B cell (primary cell): Measurements from ENCODE around the gene GREM1. TPM values are rescaled to one million over a fixed set of nuclear protein-coding genes. Genes with fewer than 3 reads are reported as not detected.

ENCODE experiments used
- ATAC-seq: fragments of 200-7000 bp; cut with Tn5 transposase; one replicate; pipeline ENCODE4 v1.10.0; 2021; ENCODE audit warnings: low read depth, mild to moderate bottlenecking, moderate number of reproducible peaks, moderate library complexity
- CTCF ChIA-PET: fragments of 350-600 bp; sonication (Branson Sonifier 250); formaldehyde crosslinking; loops from one replicate; lab custom pipeline; 2021; ENCODE audit warnings: antibody characterized with exemption, inconsistent platforms; lab: Charles Lee
- POLR2A ChIA-PET: fragments of 350-600 bp; sonication (Branson Sonifier 250); formaldehyde crosslinking; loops from one replicate; lab custom pipeline; 2021; ENCODE audit warnings: antibody characterized with exemption; lab: Charles Lee
- DNase-seq: peaks from one replicate; pipeline ENCODE4 v3.0.0; 2013
- H2AFZ ChIP-seq: 2 replicates; pipeline ENCODE4 v1.6.1; 2012; ENCODE audit warnings: mild to moderate bottlenecking, low read depth, low read length; ENCODE audit not compliant: insufficient read depth, poor library complexity, severe bottlenecking
- H3K27ac ChIP-seq, 2 donors: 1 replicate in 1 of 2; 2 replicates in 1 of 2; pipeline ENCODE4 v1.5.1; 2012 to 2013; ENCODE audit warnings: low read length in 2 of 2, mild to moderate bottlenecking in 2 of 2, moderate library complexity in 1 of 2
- H3K27me3 ChIP-seq, 4 experiments: fragments of 200-600 bp in 1 of 4; sonication (generic) in 1 of 4; replicated peaks in 1 of 4; 1 replicate in 2 of 4; 2 replicates in 2 of 4; pipeline versions ENCODE4 v1.6.1 to v1.7.0; 2013 to 2016; ENCODE audit warnings: low read length in 3 of 4, mild to moderate bottlenecking in 2 of 4, mixed read lengths in 1 of 4, moderate library complexity in 1 of 4; ENCODE audit not compliant: insufficient read depth in 4 of 4, control insufficient read depth in 3 of 4; ENCODE audit errors: control extremely low read depth in 1 of 4
- H3K36me3 ChIP-seq, 2 experiments: replicated peaks in 1 of 2; 1 replicate in 1 of 2; 2 replicates in 1 of 2; pipeline versions ENCODE4 v1.6.1 to v1.7.1; 2013; ENCODE audit warnings: low read length in 1 of 2; ENCODE audit not compliant: insufficient read depth in 2 of 2, control insufficient read depth in 1 of 2; ENCODE audit errors: control extremely low read depth in 1 of 2, extremely low read depth in 1 of 2
- H3K4me1 ChIP-seq, 2 donors: fragments of 200-600 bp in 1 of 2; sonication (generic) in 1 of 2; 1 replicate in 1 of 2; 2 replicates in 1 of 2; pipeline versions ENCODE4 v1.5.1 to v1.6.1; 2013 to 2017; ENCODE audit warnings: low read length in 2 of 2; ENCODE audit not compliant: control insufficient read depth in 2 of 2, insufficient read depth in 2 of 2
- H3K4me2 ChIP-seq: replicated peaks from 2 replicates; pipeline ENCODE3; 2012; ENCODE audit warnings: mild to moderate bottlenecking, low read depth, low read length; ENCODE audit not compliant: poor library complexity, severe bottlenecking
- H3K4me3 ChIP-seq, 5 experiments: fragments of 200-600 bp in 1 of 5; sonication (generic) in 1 of 5; 1 replicate in 3 of 5; 2 replicates in 2 of 5; pipeline versions ENCODE4 v1.5.1 to v1.7.0; 2011 to 2016; ENCODE audit warnings: low read length in 4 of 5, mild to moderate bottlenecking in 4 of 5, low read depth in 2 of 5, control low read depth in 1 of 5, moderate library complexity in 1 of 5; ENCODE audit not compliant: insufficient read depth in 1 of 5; ENCODE audit errors: control extremely low read depth in 1 of 5, extremely low read depth in 1 of 5
- H3K79me2 ChIP-seq: fragments of 200-600 bp; sonication (generic); one replicate; pipeline ENCODE4 v1.6.0; 2016; ENCODE audit warnings: low read length; ENCODE audit not compliant: control insufficient read depth, insufficient read depth
- H3K9ac ChIP-seq: fragments of 200-600 bp; sonication (generic); 2 replicates; pipeline ENCODE4 v1.6.1; 2017; ENCODE audit warnings: mild to moderate bottlenecking, low read length, moderate library complexity
- H3K9me3 ChIP-seq, 3 donors: one replicate each; pipeline versions ENCODE4 v1.6.1 to v1.7.1; 2013; ENCODE audit warnings: low read length in 2 of 3; ENCODE audit not compliant: control insufficient read depth in 2 of 3, insufficient read depth in 1 of 3; ENCODE audit errors: control extremely low read depth in 1 of 3
- H4K20me1 ChIP-seq: 2 replicates; pipeline ENCODE4 v1.6.0; 2012; ENCODE audit warnings: mild to moderate bottlenecking, low read length; ENCODE audit not compliant: insufficient read depth, control insufficient read depth, poor library complexity, severe bottlenecking
- H3K27ac Mint-ChIP-seq: one replicate; pipeline ENCODE4 v1.8.0; 2021; ENCODE audit warnings: mixed read lengths
- H3K27me3 Mint-ChIP-seq: one replicate; pipeline ENCODE4 v1.8.0; 2021; ENCODE audit warnings: mixed read lengths
- H3K4me1 Mint-ChIP-seq: one replicate; pipeline ENCODE4 v1.8.0; 2021; ENCODE audit warnings: mixed read lengths
- H3K4me3 Mint-ChIP-seq: one replicate; pipeline ENCODE4 v1.8.0; 2021; ENCODE audit warnings: mixed read lengths
- H3K9me3 Mint-ChIP-seq: one replicate; pipeline ENCODE4 v1.8.0; 2022; ENCODE audit warnings: mixed read lengths; ENCODE audit not compliant: insufficient read depth
- CTCF ChIP-seq: fragments of 200-600 bp; IDR thresholded peaks from one replicate; pipeline ENCODE4 v1.8.0; 2022; ENCODE audit warnings: antibody characterized with exemption, mild to moderate bottlenecking
- EZH2 ChIP-seq: IDR thresholded peaks from 2 replicates; pipeline ENCODE4 v1.6.1; 2012; ENCODE audit warnings: borderline replicate concordance, low read depth, mild to moderate bottlenecking, moderate library complexity, low read length; ENCODE audit not compliant: insufficient read depth, poor library complexity, severe bottlenecking
- WGBS: methylation state at CpG from one replicate; pipeline ENCODE4 v1.1.5; 2013; ENCODE audit warnings: missing lambda C conversion rate; ENCODE audit not compliant: insufficient coverage; 5-methylcytosine and 5-hydroxymethylcytosine counted together
- intact Hi-C: fragments of 100-400 bp; cut with micrococcal nuclease; formaldehyde crosslinking; loops from one replicate; pipeline ENCODE4 v1.10.0; 2022
- polyA plus RNA-seq: library from polyadenylated mRNA; depleted of rRNA; stranded (reverse); fragments of >200 nt; gene quantifications from 2 replicates; pipeline ENCODE4 v1.2.3, GENCODE V29; 2012
- total RNA-seq, 2 donors: library from RNA; stranded (reverse); fragments of 120-200 nt in 1 of 2; gene quantifications; 1 replicate in 1 of 2; 2 replicates in 1 of 2; pipeline versions ENCODE4 v1.2.3 to v1.2.4, GENCODE V29; 2013 to 2022

GREM1 gene
- total and polyA plus RNA-seq, 2 donors (not counting 1 experiment from before 2014, with no cell fraction given), result not detected

- Histone ChIP-seq H3K4me1 (no peaks in the 10 kb centered on the region), H3K27me3 (no peaks in the 10 kb centered on the region), H3K36me3 (no peaks in the 10 kb centered on the region), H3K9me3 (no peaks in the 10 kb centered on the region), H2AFZ (no peak overlapping the region), H4K20me1 (no peaks in the 10 kb centered on the region), H3K4me2 (no peak overlapping the region), H3K9ac (no peak overlapping the region), H3K4me3 (no peak overlapping the region), H3K79me2 (no peaks in the 10 kb centered on the region), H3K27ac (no peak overlapping the region)
- Mint-ChIP-seq H3K4me3 (no peak overlapping the region), H3K27ac (no peak overlapping the region), H3K4me1 (no peaks in the 10 kb centered on the region), H3K27me3 (peaks cover 14% of the 10 kb centered on the region), H3K9me3 (no peaks in the 10 kb centered on the region)
- ChIA-PET CTCF (no interaction called here), POLR2A (no interaction called here)
- DNase-seq, result no peak
- no peak for ATAC-seq
- 100% methylated on average over 1 of the region's 3 CpGs for WGBS
- TF ChIP-seq EZH2, result no peak
- TF ChIP-seq CTCF, result no peak
- intact Hi-C loops, result no loop called here
Observed at GRCh38 chr15:32750979-32751378, 33.2 kb downstream of the GREM1 start.

GRCh38 chr15:32757426-32757825, 39.6 kb downstream of the GREM1 start:
- no peak for DNase-seq
- POLR2A ChIA-PET, result no interaction called here
- Histone ChIP-seq H3K4me2 (no peak overlapping the region), H3K4me3 (no peak overlapping the region), H3K27ac (no peak overlapping the region), H3K79me2 (no peaks in the 10 kb centered on the region), H3K4me1 (no peaks in the 10 kb centered on the region), H4K20me1 (no peaks in the 10 kb centered on the region), H3K9ac (no peak overlapping the region), H2AFZ (no peak overlapping the region), H3K36me3 (no peaks in the 10 kb centered on the region), H3K27me3 (peaks cover 0 to 10% (median 2%) of the 10 kb centered on the region in 4 experiments), H3K9me3 (no peaks in the 10 kb centered on the region)
- Mint-ChIP-seq H3K27me3 (peaks cover 38% of the 10 kb centered on the region), H3K4me1 (no peaks in the 10 kb centered on the region), H3K27ac (no peak overlapping the region), H3K9me3 (peaks cover 6% of the 10 kb centered on the region), H3K4me3 (no peak overlapping the region)
- CTCF ChIA-PET, result no interaction called here
- TF ChIP-seq EZH2 (no peak), CTCF (no peak)
- WGBS, result no CpG with 5 or more reads among the region's 2 CpGs
- intact Hi-C loops, result no loop called here
- no peak for ATAC-seq
